Measurements from ENCODE around the gene AATF. TPM values are rescaled to one million over a fixed set of nuclear protein-coding genes. Genes with fewer than 3 reads are reported as not detected.

Gene AATF
- total and polyA plus RNA-seq, 2 donors (not counting 1 experiment from before 2014, with no cell fraction given) = 23.9 to 54.8 TPM

GRCh38 chr17:37052450-37052849, 103.7 kb downstream of the AATF start:
- H3K9me3 ChIP-seq (ENCODE audit: control extremely low read depth in 1 of 3, control insufficient read depth in 2 of 3, insufficient read depth in 1 of 3, low read length in 2 of 3) = no peaks in the 10 kb centered on the region
- no peak overlapping the region for H3K27ac ChIP-seq (ENCODE audit: low read length in 2 of 2)
- H4K20me1 ChIP-seq (ENCODE audit: control insufficient read depth, insufficient read depth, low read length, poor library complexity, severe bottlenecking) = peaks cover 15% of the 10 kb centered on the region
- no peak overlapping the region for H2AFZ ChIP-seq (ENCODE audit: insufficient read depth, low read depth, low read length, poor library complexity, severe bottlenecking)
- Mint-ChIP-seq H3K4me1 (peaks cover 3% of the 10 kb centered on the region), H3K9me3 (ENCODE audit: insufficient read depth) (no peaks in the 10 kb centered on the region), H3K4me3 (no peak overlapping the region), H3K27ac (no peak overlapping the region), H3K27me3 (no peaks in the 10 kb centered on the region)
- whole genome bisulfite sequencing (ENCODE audit: insufficient coverage) = 98% methylated on average over 6 of the region's 6 CpGs
- ChIA-PET POLR2A (no interaction called here), CTCF (interaction anchor here (3.2 kb wide), 1 partner anchor 424 kb away, joined by 15 read pairs; no protein-coding TSS in a partner anchor)
- H3K4me2 ChIP-seq (replicated peaks; ENCODE audit: low read depth, low read length, poor library complexity, severe bottlenecking) = no peak overlapping the region
- no peak overlapping the region for H3K9ac ChIP-seq (ENCODE audit: low read length)
- peaks cover 3 to 53% of the 10 kb centered on the region in 2 experiments for H3K36me3 ChIP-seq (replicated peaks in 1 of 2; ENCODE audit: control extremely low read depth in 1 of 2, control insufficient read depth in 1 of 2, extremely low read depth in 1 of 2, insufficient read depth in 2 of 2, low read length in 1 of 2)
- TF ChIP-seq CTCF (IDR thresholded peaks at IDR 0.05) = no peak
- no peak for DNase-seq
- H3K4me1 ChIP-seq (ENCODE audit: control insufficient read depth in 2 of 2, insufficient read depth in 2 of 2, low read length in 2 of 2) = no peaks in the 10 kb centered on the region
- no peak for ATAC-seq (ENCODE audit: low read depth)
- intact Hi-C loops (cut with micrococcal nuclease) = no loop called here
- no peak overlapping the region for H3K4me3 ChIP-seq (ENCODE audit: control extremely low read depth in 1 of 5, extremely low read depth in 1 of 5, insufficient read depth in 1 of 5, low read depth in 2 of 5, low read length in 4 of 5)
- no peaks in the 10 kb centered on the region for H3K27me3 ChIP-seq (replicated peaks in 1 of 4; ENCODE audit: control extremely low read depth in 1 of 4, control insufficient read depth in 3 of 4, insufficient read depth in 4 of 4, low read length in 3 of 4)
- H3K79me2 ChIP-seq (ENCODE audit: control insufficient read depth, insufficient read depth, low read length) = peaks cover 11% of the 10 kb centered on the region

- no peak for TF ChIP-seq CTCF (IDR thresholded peaks at IDR 0.05)
- TF ChIP-seq EZH2 (IDR thresholded peaks at IDR 0.05; ENCODE audit: borderline replicate concordance, insufficient read depth, low read depth, low read length, poor library complexity, severe bottlenecking) = no peak
- H3K4me3 Mint-ChIP-seq = no peak overlapping the region
- Histone ChIP-seq H2AFZ (ENCODE audit: insufficient read depth, low read depth, low read length, poor library complexity, severe bottlenecking) (no peak overlapping the region), H3K4me3 (ENCODE audit: control extremely low read depth in 1 of 5, extremely low read depth in 1 of 5, insufficient read depth in 1 of 5, low read depth in 2 of 5, low read length in 4 of 5) (no peak overlapping the region), H3K9me3 (ENCODE audit: control extremely low read depth in 1 of 3, control insufficient read depth in 2 of 3, insufficient read depth in 1 of 3, low read length in 2 of 3) (no peaks in the 10 kb centered on the region), H3K4me2 (replicated peaks; ENCODE audit: low read depth, low read length, poor library complexity, severe bottlenecking) (no peak overlapping the region), H3K4me1 (ENCODE audit: control insufficient read depth in 2 of 2, insufficient read depth in 2 of 2, low read length in 2 of 2) (no peaks in the 10 kb centered on the region), H3K79me2 (ENCODE audit: control insufficient read depth, insufficient read depth, low read length) (peaks cover 2% of the 10 kb centered on the region), H3K9ac (ENCODE audit: low read length) (no peak overlapping the region), H3K27me3 (replicated peaks in 1 of 4; ENCODE audit: control extremely low read depth in 1 of 4, control insufficient read depth in 3 of 4, insufficient read depth in 4 of 4, low read length in 3 of 4) (no peaks in the 10 kb centered on the region), H4K20me1 (ENCODE audit: control insufficient read depth, insufficient read depth, low read length, poor library complexity, severe bottlenecking) (no peaks in the 10 kb centered on the region), H3K27ac (ENCODE audit: low read length in 2 of 2) (no peak overlapping the region), H3K36me3 (replicated peaks in 1 of 2; ENCODE audit: control extremely low read depth in 1 of 2, control insufficient read depth in 1 of 2, extremely low read depth in 1 of 2, insufficient read depth in 2 of 2, low read length in 1 of 2) (peaks cover 5 to 54% of the 10 kb centered on the region in 2 experiments)
- DNase-seq = no peak
- WGBS (ENCODE audit: insufficient coverage) = 98% methylated on average over 8 of the region's 8 CpGs
- no peak for ATAC-seq (ENCODE audit: low read depth)
- no peak overlapping the region for H3K27ac Mint-ChIP-seq
- intact Hi-C loops (cut with micrococcal nuclease) = no loop called here
- ChIA-PET CTCF (interaction anchor here (0.6 to 0.9 kb wide), 3 partner anchors 8 to 16 kb away, joined by 3 to 4 read pairs (median 4); no protein-coding TSS in a partner anchor), POLR2A (no interaction called here)
- no peaks in the 10 kb centered on the region for H3K9me3 Mint-ChIP-seq (ENCODE audit: insufficient read depth)
- H3K27me3 Mint-ChIP-seq = no peaks in the 10 kb centered on the region
- H3K4me1 Mint-ChIP-seq = no peaks in the 10 kb centered on the region
These were observed 106.1 kb downstream of the AATF start for GRCh38 chr17:37054894-37055293.

All from B cell (primary cell).